Measurements from ENCODE around the gene NUP188.

DNA sequence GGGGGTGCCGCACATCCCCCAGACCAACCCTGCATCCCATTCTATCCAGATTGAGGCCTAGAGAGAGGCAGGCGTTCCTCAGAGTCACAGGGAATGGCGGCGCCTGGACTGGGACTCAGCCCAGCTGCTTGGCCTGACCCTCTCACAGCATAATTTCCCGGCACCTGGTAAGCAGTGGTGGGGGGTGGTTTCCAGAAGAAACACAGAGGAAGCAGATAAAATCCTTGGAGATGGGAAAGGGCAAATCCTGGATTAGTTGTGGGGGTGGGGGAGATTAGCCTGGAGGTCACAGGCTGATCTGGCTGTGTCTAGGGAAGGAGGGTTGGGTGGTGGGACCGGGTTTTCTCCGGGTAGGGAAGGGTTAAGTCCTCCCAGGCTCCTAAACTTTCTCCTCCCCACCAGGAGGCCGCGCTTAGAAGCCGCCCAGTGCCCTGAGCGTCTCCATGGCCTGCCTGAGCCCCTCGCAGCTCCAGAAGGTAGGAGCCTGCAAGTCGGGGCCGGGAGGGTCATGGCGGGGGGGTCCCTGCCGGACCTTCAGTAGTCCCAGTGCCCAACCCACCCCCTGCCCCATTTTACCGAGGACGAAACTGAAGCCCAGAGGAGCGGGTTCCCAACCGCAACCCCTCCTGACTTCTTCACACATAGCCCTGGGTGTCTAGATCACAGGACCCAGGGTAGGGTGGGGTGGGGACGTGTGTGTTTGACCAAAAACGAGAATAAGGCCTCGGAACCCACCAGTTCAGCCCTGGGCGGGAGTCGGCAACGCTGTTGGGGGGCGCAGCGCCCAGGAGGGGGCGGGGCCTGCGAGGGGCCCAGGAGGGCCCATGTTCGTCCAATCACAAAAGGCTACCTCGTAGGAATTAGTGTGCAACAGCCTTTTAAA is 25.4 kb upstream of the NUP188 start:
- TF ChIP-seq, protein P1, sequence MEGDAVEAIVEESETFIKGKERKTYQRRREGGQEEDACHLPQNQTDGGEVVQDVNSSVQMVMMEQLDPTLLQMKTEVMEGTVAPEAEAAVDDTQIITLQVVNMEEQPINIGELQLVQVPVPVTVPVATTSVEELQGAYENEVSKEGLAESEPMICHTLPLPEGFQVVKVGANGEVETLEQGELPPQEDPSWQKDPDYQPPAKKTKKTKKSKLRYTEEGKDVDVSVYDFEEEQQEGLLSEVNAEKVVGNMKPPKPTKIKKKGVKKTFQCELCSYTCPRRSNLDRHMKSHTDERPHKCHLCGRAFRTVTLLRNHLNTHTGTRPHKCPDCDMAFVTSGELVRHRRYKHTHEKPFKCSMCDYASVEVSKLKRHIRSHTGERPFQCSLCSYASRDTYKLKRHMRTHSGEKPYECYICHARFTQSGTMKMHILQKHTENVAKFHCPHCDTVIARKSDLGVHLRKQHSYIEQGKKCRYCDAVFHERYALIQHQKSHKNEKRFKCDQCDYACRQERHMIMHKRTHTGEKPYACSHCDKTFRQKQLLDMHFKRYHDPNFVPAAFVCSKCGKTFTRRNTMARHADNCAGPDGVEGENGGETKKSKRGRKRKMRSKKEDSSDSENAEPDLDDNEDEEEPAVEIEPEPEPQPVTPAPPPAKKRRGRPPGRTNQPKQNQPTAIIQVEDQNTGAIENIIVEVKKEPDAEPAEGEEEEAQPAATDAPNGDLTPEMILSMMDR (IDR thresholded peaks at IDR 0.05; ENCODE audit: low read depth, low read length, missing input control) = no peak
- TF ChIP-seq, protein P2, sequence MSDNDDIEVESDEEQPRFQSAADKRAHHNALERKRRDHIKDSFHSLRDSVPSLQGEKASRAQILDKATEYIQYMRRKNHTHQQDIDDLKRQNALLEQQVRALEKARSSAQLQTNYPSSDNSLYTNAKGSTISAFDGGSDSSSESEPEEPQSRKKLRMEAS (IDR thresholded peaks at IDR 0.05) = no peak
- no peak for TF ChIP-seq JUND (IDR thresholded peaks at IDR 0.05)
- peak; percentile 85 for TF ChIP-seq NR2F2 (IDR thresholded peaks at IDR 0.05)
- TF ChIP-seq YY1 (IDR thresholded peaks at IDR 0.05) = peak; percentile 78
- TF ChIP-seq RXRA (IDR thresholded peaks at IDR 0.05) = peak; percentile 18 to 43
- TF ChIP-seq, protein P3, sequence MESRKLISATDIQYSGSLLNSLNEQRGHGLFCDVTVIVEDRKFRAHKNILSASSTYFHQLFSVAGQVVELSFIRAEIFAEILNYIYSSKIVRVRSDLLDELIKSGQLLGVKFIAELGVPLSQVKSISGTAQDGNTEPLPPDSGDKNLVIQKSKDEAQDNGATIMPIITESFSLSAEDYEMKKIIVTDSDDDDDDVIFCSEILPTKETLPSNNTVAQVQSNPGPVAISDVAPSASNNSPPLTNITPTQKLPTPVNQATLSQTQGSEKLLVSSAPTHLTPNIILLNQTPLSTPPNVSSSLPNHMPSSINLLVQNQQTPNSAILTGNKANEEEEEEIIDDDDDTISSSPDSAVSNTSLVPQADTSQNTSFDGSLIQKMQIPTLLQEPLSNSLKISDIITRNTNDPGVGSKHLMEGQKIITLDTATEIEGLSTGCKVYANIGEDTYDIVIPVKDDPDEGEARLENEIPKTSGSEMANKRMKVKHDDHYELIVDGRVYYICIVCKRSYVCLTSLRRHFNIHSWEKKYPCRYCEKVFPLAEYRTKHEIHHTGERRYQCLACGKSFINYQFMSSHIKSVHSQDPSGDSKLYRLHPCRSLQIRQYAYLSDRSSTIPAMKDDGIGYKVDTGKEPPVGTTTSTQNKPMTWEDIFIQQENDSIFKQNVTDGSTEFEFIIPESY (IDR thresholded peaks at IDR 0.05) = no peak
- TF ChIP-seq, protein P4, sequence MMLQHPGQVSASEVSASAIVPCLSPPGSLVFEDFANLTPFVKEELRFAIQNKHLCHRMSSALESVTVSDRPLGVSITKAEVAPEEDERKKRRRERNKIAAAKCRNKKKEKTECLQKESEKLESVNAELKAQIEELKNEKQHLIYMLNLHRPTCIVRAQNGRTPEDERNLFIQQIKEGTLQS (IDR thresholded peaks at IDR 0.05) = no peak
- TF ChIP-seq TAF1 (conservative IDR thresholded peaks at IDR 0.05) = no peak
- TF ChIP-seq, protein P5, sequence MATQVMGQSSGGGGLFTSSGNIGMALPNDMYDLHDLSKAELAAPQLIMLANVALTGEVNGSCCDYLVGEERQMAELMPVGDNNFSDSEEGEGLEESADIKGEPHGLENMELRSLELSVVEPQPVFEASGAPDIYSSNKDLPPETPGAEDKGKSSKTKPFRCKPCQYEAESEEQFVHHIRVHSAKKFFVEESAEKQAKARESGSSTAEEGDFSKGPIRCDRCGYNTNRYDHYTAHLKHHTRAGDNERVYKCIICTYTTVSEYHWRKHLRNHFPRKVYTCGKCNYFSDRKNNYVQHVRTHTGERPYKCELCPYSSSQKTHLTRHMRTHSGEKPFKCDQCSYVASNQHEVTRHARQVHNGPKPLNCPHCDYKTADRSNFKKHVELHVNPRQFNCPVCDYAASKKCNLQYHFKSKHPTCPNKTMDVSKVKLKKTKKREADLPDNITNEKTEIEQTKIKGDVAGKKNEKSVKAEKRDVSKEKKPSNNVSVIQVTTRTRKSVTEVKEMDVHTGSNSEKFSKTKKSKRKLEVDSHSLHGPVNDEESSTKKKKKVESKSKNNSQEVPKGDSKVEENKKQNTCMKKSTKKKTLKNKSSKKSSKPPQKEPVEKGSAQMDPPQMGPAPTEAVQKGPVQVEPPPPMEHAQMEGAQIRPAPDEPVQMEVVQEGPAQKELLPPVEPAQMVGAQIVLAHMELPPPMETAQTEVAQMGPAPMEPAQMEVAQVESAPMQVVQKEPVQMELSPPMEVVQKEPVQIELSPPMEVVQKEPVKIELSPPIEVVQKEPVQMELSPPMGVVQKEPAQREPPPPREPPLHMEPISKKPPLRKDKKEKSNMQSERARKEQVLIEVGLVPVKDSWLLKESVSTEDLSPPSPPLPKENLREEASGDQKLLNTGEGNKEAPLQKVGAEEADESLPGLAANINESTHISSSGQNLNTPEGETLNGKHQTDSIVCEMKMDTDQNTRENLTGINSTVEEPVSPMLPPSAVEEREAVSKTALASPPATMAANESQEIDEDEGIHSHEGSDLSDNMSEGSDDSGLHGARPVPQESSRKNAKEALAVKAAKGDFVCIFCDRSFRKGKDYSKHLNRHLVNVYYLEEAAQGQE (IDR thresholded peaks at IDR 0.05) = no peak
- peak in 1 of 2 donors; percentile 17 for TF ChIP-seq RAD21 (IDR thresholded peaks at IDR 0.05)
- TF ChIP-seq GABPA (IDR thresholded peaks at IDR 0.05 in 1 of 2, conservative IDR thresholded peaks at IDR 0.05 in 1 of 2) = no peak
- TF ChIP-seq SP1 (IDR thresholded peaks at IDR 0.05) = no peak

Measured in liver (tissue), 3 donors.